DND-41 (cell line): Measurements from ENCODE around the gene STOML1.

Experiments
- ATAC-seq: fragments of 200-7000 bp; cut with Tn5 transposase; 3 replicates; pipeline ENCODE4 v1.9.1; 2021; ENCODE audit warnings: low read depth; ENCODE audit not compliant: insufficient read depth
- DNase-seq: peaks from one replicate; pipeline ENCODE4 v3.0.0-alpha.2; 2020
- H2AFZ ChIP-seq: 2 replicates; pipeline ENCODE4 v1.6.0; 2012; ENCODE audit warnings: low read depth, low read length
- H3K27ac ChIP-seq: 2 replicates; pipeline ENCODE4 v1.5.1; 2012; ENCODE audit warnings: low read length, inconsistent platforms
- H3K27me3 ChIP-seq: fragments of 200-600 bp; sonication (generic); 2 replicates; pipeline ENCODE4 v1.6.0; 2012; ENCODE audit warnings: low read length, mild to moderate bottlenecking, inconsistent platforms; ENCODE audit not compliant: insufficient read depth, poor library complexity
- H3K36me3 ChIP-seq: 2 replicates; pipeline ENCODE4 v1.5.1; 2012; ENCODE audit warnings: low read length, inconsistent platforms; ENCODE audit not compliant: insufficient read depth
- H3K4me1 ChIP-seq: 2 replicates; pipeline ENCODE4 v1.5.1; 2012; ENCODE audit warnings: mild to moderate bottlenecking, low read length; ENCODE audit not compliant: insufficient read depth
- H3K4me2 ChIP-seq: 2 replicates; pipeline ENCODE4 v1.6.0; 2012; ENCODE audit warnings: mild to moderate bottlenecking, moderate library complexity, low read length, inconsistent platforms; ENCODE audit not compliant: insufficient read depth
- H3K4me3 ChIP-seq, 2 experiments: fragments of 200-600 bp in 1 of 2; shearing (Covaris generic) in 1 of 2; 2 replicates each; pipeline ENCODE4 v1.5.1; 2012 to 2016; ENCODE audit warnings: inconsistent platforms in 2 of 2, low read length in 2 of 2, mild to moderate bottlenecking in 2 of 2, low read depth in 1 of 2, moderate library complexity in 1 of 2
- H3K79me2 ChIP-seq: 2 replicates; pipeline ENCODE4 v1.6.0; 2012; ENCODE audit warnings: low read length, inconsistent platforms; ENCODE audit not compliant: insufficient read depth
- H3K9ac ChIP-seq: 2 replicates; pipeline ENCODE4 v1.6.0; 2012; ENCODE audit warnings: low read depth, mild to moderate bottlenecking, inconsistent platforms, low read length, moderate library complexity
- H3K9me3 ChIP-seq: 2 replicates; pipeline ENCODE4 v1.5.1; 2012; ENCODE audit warnings: low read length, moderate library complexity, mild to moderate bottlenecking, inconsistent platforms; ENCODE audit not compliant: insufficient read depth, severe bottlenecking
- H4K20me1 ChIP-seq: 2 replicates; pipeline ENCODE4 v1.6.0; 2012; ENCODE audit warnings: low read length; ENCODE audit not compliant: insufficient read depth
- EZH2 ChIP-seq: IDR thresholded peaks from 3 replicates; pipeline ENCODE4 v1.6.1; 2012; ENCODE audit warnings: borderline replicate concordance, low read depth, mild to moderate bottlenecking, moderate library complexity, low read length, inconsistent platforms; ENCODE audit not compliant: severe bottlenecking
- TF ChIP-seq, protein P1 (sequence below): IDR thresholded peaks from 2 replicates; pipeline ENCODE4 v1.5.1; 2012; ENCODE audit warnings: borderline replicate concordance, low read length, moderate library complexity, mild to moderate bottlenecking; ENCODE audit not compliant: poor library complexity, severe bottlenecking; ENCODE audit errors: extremely low read depth

STOML1 gene

DNA sequence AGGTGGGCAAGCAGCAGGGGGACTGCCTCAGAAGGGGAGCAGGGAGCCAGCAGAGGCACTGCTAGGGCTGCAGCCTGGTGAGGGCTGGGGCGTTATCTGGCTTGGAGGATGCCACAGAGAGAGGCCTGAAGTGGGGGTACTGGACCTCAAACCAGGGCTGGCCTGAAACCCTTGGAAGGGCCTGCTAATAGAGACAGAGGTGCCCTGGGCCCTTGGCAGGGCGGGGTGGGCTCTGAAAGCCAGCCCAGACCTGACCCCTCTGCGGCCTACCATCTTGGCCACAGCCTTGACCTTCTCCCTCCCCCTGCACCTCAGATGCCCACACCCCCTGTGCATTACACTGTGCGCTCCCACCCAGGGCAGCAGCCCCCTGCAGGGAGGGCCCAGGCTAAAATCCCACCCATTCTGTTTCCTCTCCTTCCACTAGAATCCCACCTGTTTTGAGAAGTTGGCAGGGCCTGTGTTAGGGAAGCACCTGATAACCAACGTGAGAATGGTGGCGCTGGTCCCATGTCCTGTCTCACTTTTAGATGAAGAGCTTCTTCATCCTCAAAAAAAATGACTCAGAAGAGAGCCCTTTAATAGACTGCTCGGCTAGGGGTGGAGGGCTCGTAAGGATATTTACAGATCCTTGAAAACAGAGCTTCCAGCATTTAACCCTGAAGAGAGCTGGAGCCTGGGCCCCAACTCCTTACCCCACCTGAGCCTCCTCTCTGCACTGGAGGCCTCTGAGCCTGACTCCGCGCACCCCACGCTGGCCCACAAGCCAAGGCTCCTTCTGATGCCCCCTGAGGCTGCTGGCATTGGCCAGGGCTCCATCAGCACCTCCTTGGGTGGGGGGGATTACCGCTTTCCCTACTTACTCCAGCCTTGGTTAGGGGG, 36.0 kb downstream of the STOML1 start:
- Histone ChIP-seq H3K36me3 (no peaks in the 10 kb centered on the region), H3K9ac (no peak overlapping the region), H3K4me1 (peaks cover 34% of the 10 kb centered on the region), H3K4me2 (no peak overlapping the region), H2AFZ (no peak overlapping the region), H3K27ac (no peak overlapping the region), H3K4me3 (no peak overlapping the region), H3K79me2 (no peaks in the 10 kb centered on the region), H4K20me1 (no peaks in the 10 kb centered on the region), H3K27me3 (no peaks in the 10 kb centered on the region), H3K9me3 (no peaks in the 10 kb centered on the region)
- ATAC-seq = no peak
- no peak for DNase-seq
- TF ChIP-seq, protein P1, sequence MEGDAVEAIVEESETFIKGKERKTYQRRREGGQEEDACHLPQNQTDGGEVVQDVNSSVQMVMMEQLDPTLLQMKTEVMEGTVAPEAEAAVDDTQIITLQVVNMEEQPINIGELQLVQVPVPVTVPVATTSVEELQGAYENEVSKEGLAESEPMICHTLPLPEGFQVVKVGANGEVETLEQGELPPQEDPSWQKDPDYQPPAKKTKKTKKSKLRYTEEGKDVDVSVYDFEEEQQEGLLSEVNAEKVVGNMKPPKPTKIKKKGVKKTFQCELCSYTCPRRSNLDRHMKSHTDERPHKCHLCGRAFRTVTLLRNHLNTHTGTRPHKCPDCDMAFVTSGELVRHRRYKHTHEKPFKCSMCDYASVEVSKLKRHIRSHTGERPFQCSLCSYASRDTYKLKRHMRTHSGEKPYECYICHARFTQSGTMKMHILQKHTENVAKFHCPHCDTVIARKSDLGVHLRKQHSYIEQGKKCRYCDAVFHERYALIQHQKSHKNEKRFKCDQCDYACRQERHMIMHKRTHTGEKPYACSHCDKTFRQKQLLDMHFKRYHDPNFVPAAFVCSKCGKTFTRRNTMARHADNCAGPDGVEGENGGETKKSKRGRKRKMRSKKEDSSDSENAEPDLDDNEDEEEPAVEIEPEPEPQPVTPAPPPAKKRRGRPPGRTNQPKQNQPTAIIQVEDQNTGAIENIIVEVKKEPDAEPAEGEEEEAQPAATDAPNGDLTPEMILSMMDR = no peak

DNA sequence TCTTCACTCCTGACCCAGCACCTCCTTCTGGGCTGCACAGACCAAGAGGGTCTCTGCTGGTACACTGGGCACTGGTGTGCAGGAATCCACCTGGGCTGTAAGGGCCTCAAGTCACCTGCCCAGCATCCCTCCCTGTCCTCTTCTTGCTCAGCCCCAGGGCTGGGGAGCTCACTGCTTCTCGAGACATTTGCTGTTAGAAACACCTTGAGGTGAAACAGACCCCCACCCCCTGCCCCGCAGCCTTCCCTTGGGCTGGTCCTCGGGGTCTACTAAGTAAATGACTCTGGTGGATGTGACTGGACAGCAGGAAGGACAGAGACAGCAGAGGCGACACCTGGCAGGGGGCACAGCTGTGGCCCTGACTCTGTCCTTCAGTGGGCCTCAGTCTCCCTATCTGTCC, 36.8 kb downstream of the STOML1 start:
- H3K36me3 ChIP-seq = no peaks in the 10 kb centered on the region
- no peaks in the 10 kb centered on the region for H3K9me3 ChIP-seq
- H3K79me2 ChIP-seq = no peaks in the 10 kb centered on the region
- ATAC-seq = no peak
- no peak for TF ChIP-seq EZH2
- TF ChIP-seq, protein P1 = no peak
- no peak overlapping the region for H3K4me3 ChIP-seq
- H3K4me1 ChIP-seq = peaks cover 32% of the 10 kb centered on the region
- H3K27me3 ChIP-seq = no peaks in the 10 kb centered on the region
- H4K20me1 ChIP-seq = no peaks in the 10 kb centered on the region
- DNase-seq = no peak
- H3K4me2 ChIP-seq = no peak overlapping the region
- H3K27ac ChIP-seq = no peak overlapping the region
- no peak overlapping the region for H3K9ac ChIP-seq
- no peak overlapping the region for H2AFZ ChIP-seq

DNA sequence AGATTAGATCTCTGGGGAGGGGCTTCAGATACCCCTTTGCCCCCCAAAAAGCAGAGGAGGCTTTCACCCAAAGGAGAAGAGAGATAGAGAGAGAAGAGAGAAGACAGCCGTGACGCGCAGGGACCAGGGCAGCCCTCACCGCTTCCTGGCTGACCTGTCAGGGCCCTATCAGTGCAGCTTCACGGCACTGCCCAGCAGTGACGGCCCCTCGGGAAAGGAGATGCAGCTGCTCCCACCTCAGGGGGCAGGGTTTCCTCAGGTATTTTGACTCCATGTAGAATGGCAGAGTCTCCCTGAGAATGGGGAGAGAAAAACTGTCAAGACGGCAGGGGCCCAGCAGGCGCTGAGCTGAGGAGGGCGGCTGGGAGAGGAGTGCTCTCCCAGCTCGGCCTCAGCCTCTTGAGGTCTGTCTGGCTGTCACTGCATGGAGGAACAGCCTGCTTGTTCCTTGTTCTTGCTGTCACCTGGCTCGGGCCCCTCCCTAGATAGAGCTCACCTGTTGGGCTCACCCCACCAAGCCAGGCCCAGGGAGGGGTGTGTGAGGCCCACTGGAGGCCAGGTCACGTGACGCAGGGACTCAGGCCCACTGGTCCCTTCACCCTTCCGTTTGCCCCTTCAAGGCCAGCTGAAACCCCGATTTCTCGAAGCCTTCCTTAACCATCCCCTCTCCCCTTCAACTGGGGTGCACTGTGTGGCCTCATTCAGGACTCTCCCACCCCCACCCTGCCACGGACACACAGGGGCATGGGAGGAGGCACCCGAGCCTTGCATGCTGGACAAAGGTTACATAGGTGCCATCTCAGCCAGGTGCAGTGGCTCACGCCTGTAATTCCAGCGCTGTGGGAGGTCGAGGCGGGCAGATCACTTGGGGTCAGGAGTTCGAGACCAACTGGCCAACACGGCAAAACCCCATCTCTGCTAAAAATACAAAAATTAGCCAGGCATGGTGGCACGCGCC, 37.6 kb downstream of the STOML1 start:
- Histone ChIP-seq H4K20me1 (no peaks in the 10 kb centered on the region), H3K4me3 (no peak overlapping the region), H3K36me3 (no peaks in the 10 kb centered on the region), H2AFZ (no peak overlapping the region), H3K4me1 (peaks cover 23% of the 10 kb centered on the region), H3K27me3 (no peaks in the 10 kb centered on the region), H3K9me3 (no peaks in the 10 kb centered on the region), H3K9ac (no peak overlapping the region), H3K27ac (no peak overlapping the region), H3K4me2 (no peak overlapping the region), H3K79me2 (no peaks in the 10 kb centered on the region)
- no peak for DNase-seq
- TF ChIP-seq, protein P1 = no peak
- ATAC-seq = no peak
